Natural killer cell (primary cell): ENCODE measurements around the gene C22orf31. TPM values are rescaled to one million over a fixed set of nuclear protein-coding genes. Genes with fewer than 3 reads are reported as not detected.

Experiments
- ATAC-seq, 3 donors: fragments of 150-1000 bp in 2 of 3; fragments of 200-7000 bp in 1 of 3; cut with Tn5 transposase; 1 replicate in 1 of 3; 2 replicates in 2 of 3; pipeline ENCODE4 v1.10.0; 2021; ENCODE audit warnings: mild to moderate bottlenecking in 2 of 3, moderate library complexity in 2 of 3
- DNase-seq, 2 donors: peaks; one replicate each; pipeline versions ENCODE4 v3.0.0 to v3.0.0-alpha.2; 2013 to 2021; ENCODE audit warnings: mixed read lengths in 1 of 2
- H3K27ac ChIP-seq: one replicate; pipeline ENCODE4 v1.5.1; 2013; ENCODE audit warnings: mild to moderate bottlenecking, low read length
- H3K27me3 ChIP-seq: one replicate; pipeline ENCODE4 v1.6.1; 2013; ENCODE audit warnings: low read length; ENCODE audit not compliant: control insufficient read depth, insufficient read depth
- H3K36me3 ChIP-seq: one replicate; pipeline ENCODE4 v1.6.1; 2013; ENCODE audit warnings: low read length; ENCODE audit not compliant: control insufficient read depth, insufficient read depth
- H3K4me1 ChIP-seq: one replicate; pipeline ENCODE4 v1.6.1; 2013; ENCODE audit warnings: low read length; ENCODE audit not compliant: control insufficient read depth, insufficient read depth
- H3K4me3 ChIP-seq: one replicate; pipeline ENCODE4 v1.5.1; 2013; ENCODE audit warnings: low read length
- H3K9me3 ChIP-seq: one replicate; pipeline ENCODE4 v1.6.1; 2013; ENCODE audit warnings: low read length; ENCODE audit not compliant: control insufficient read depth, insufficient read depth
- H3K27ac Mint-ChIP-seq, 2 donors: one replicate each; pipeline ENCODE4 v1.8.0; 2022; ENCODE audit warnings: mild to moderate bottlenecking in 2 of 2, mixed read lengths in 2 of 2, moderate library complexity in 1 of 2
- H3K27me3 Mint-ChIP-seq, 2 donors: one replicate each; pipeline ENCODE4 v1.8.0; 2022; ENCODE audit warnings: low read depth in 2 of 2, mixed read lengths in 2 of 2
- H3K36me3 Mint-ChIP-seq: one replicate; pipeline ENCODE4 v1.8.0; 2022; ENCODE audit warnings: mixed read lengths
- H3K4me1 Mint-ChIP-seq, 2 donors: one replicate each; pipeline ENCODE4 v1.8.0; 2022; ENCODE audit warnings: mixed read lengths in 2 of 2
- H3K4me3 Mint-ChIP-seq: one replicate; pipeline ENCODE4 v1.8.0; 2022; ENCODE audit warnings: mild to moderate bottlenecking, moderate library complexity, mixed read lengths
- H3K9me3 Mint-ChIP-seq, 2 donors: one replicate each; pipeline ENCODE4 v1.8.0; 2022; ENCODE audit warnings: mixed read lengths in 2 of 2
- WGBS: methylation state at CpG from one replicate; pipeline ENCODE4 v1.1.7; 2013; ENCODE audit warnings: missing lambda C conversion rate; ENCODE audit not compliant: insufficient coverage; 5-methylcytosine and 5-hydroxymethylcytosine counted together
- intact Hi-C: fragments of 100-400 bp; cut with micrococcal nuclease; formaldehyde crosslinking; loops from one replicate; pipeline ENCODE4 v1.14.2; 2022
- total RNA-seq, 4 donors: library from RNA; stranded (reverse); fragments of 120-200 nt in 1 of 4; gene quantifications; one replicate each; pipeline versions ENCODE4 v1.2.3 to v1.2.4, GENCODE V29; 2013 to 2022
- TF ChIP-seq, protein P1 (sequence below): fragments of 200-600 bp; IDR thresholded peaks from one replicate; pipeline ENCODE4 v1.8.0; 2022; ENCODE audit warnings: antibody characterized with exemption

Gene C22orf31
- total RNA-seq, 3 donors from 2014 or later (not counting 1 experiment from before 2014, with no cell fraction given), result not detected

DNA sequence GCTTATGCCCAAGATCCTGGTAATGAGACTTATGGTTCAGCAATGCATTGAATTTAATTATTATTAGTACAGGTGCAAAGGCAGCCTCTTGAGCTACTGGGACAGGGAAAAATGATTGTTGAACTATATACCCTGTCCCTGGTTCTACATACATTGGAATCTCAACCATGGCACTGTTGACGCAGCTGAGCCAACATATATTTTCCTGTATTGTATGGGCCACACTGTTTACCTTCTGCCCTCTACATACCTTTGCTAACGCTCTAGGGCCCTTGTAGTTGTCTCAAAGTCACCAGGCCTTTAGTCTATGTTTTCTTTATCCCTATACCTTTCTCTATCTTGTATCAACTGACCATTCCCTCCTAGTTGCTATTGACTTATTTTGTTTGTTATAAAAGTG, 33.8 kb upstream of the C22orf31 start:
- Mint-ChIP-seq H3K27me3 (peaks cover 18 to 26% of the 10 kb centered on the region in 2 donors), H3K36me3 (no peaks in the 10 kb centered on the region), H3K4me1 (no peaks in the 10 kb centered on the region), H3K4me3 (no peak overlapping the region), H3K27ac (no peak overlapping the region), H3K9me3 (no peaks in the 10 kb centered on the region)
- Histone ChIP-seq H3K4me3 (no peak overlapping the region), H3K4me1 (no peaks in the 10 kb centered on the region), H3K27ac (no peak overlapping the region), H3K36me3 (no peaks in the 10 kb centered on the region), H3K9me3 (no peaks in the 10 kb centered on the region), H3K27me3 (no peaks in the 10 kb centered on the region)
- DNase-seq (no peak), ATAC-seq (no peak)
- WGBS, result 48% methylated on average over 2 of the region's 2 CpGs
- TF ChIP-seq, protein P1, sequence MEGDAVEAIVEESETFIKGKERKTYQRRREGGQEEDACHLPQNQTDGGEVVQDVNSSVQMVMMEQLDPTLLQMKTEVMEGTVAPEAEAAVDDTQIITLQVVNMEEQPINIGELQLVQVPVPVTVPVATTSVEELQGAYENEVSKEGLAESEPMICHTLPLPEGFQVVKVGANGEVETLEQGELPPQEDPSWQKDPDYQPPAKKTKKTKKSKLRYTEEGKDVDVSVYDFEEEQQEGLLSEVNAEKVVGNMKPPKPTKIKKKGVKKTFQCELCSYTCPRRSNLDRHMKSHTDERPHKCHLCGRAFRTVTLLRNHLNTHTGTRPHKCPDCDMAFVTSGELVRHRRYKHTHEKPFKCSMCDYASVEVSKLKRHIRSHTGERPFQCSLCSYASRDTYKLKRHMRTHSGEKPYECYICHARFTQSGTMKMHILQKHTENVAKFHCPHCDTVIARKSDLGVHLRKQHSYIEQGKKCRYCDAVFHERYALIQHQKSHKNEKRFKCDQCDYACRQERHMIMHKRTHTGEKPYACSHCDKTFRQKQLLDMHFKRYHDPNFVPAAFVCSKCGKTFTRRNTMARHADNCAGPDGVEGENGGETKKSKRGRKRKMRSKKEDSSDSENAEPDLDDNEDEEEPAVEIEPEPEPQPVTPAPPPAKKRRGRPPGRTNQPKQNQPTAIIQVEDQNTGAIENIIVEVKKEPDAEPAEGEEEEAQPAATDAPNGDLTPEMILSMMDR, result no peak
- intact Hi-C loops, result no loop called here

DNA sequence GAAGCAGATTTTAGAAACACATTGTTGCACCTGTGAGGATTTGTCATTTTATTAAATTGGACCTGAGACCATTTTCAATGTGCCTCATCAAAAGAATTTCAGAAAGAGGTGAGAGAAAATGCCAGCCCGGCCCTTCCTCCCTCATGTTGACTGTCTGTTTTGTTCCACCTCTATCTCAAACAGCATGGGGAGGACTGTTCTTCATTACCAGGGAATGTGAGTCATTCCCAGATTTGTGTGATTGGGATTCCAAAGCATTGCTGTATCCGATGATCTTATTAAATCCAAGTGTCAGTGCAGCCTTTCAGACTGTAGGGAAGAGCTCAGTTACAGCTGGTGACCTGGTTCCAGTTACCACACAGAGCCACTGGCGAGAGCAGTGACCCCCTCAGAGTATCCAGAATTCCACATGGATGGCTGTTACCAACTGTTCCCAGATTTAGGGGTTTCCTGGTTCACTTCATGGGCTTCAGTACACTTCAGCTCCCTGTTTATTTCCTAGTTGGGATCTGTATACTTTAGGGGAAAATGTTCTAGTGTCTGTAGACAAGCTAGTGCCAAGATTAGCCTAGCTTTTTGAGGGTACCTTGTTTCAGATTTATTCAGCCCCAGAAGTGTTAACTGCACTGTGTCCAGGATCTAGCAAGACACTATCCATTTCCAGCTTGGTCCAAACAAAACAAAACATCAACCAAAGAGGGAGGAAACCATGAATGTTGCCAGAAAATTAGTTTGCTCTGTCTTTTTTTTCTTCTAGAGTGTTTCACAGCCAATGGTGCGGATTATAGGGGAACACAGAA, 32.1 kb upstream of the C22orf31 start:
- Histone ChIP-seq H3K4me3 (no peak overlapping the region), H3K4me1 (no peaks in the 10 kb centered on the region), H3K9me3 (no peaks in the 10 kb centered on the region), H3K27me3 (peaks cover 2% of the 10 kb centered on the region), H3K36me3 (no peaks in the 10 kb centered on the region), H3K27ac (no peak overlapping the region)
- intact Hi-C loops, result no loop called here
- TF ChIP-seq, protein P1, result no peak
- Mint-ChIP-seq H3K36me3 (no peaks in the 10 kb centered on the region), H3K27ac (no peak overlapping the region), H3K9me3 (no peaks in the 10 kb centered on the region), H3K4me1 (no peaks in the 10 kb centered on the region), H3K27me3 (peaks cover 29 to 42% of the 10 kb centered on the region in 2 donors), H3K4me3 (no peak overlapping the region)
- ATAC-seq (no peak), DNase-seq (no peak)
- 80% methylated on average over 4 of the region's 4 CpGs for WGBS

DNA sequence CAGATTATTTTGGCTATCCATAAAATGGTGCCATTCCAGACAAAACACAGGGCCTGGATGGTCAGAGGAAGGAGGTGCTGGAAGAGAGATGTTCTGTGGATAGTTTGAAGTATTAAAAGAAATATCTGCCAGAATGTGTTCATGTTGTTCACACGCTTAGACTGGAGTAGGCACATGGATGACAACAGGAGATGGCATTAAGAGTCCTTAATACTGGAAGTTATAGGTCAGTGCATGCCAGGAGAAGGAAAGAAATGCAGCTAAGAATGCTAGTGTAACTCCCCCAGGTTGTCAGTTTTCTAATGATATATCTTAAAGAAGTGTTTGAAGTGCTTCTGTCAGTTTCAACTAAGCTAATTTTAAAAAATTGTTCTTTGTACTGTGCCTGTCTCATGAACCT, 31.4 kb upstream of the C22orf31 start:
- Histone ChIP-seq H3K36me3 (no peaks in the 10 kb centered on the region), H3K27ac (no peak overlapping the region), H3K9me3 (no peaks in the 10 kb centered on the region), H3K27me3 (peaks cover 2% of the 10 kb centered on the region), H3K4me1 (no peaks in the 10 kb centered on the region), H3K4me3 (no peak overlapping the region)
- DNase-seq, result no peak
- no peaks in the 10 kb centered on the region for H3K36me3 Mint-ChIP-seq
- 85% methylated on average over 1 of the region's 1 CpG for WGBS
- intact Hi-C loops, result no loop called here
- H3K9me3 Mint-ChIP-seq, result no peaks in the 10 kb centered on the region
- no peak overlapping the region for H3K4me3 Mint-ChIP-seq
- peaks cover 30 to 38% of the 10 kb centered on the region in 2 donors for H3K27me3 Mint-ChIP-seq
- ATAC-seq, result no peak
- TF ChIP-seq, protein P1, result no peak
- no peaks in the 10 kb centered on the region for H3K4me1 Mint-ChIP-seq
- H3K27ac Mint-ChIP-seq, result no peak overlapping the region

DNA sequence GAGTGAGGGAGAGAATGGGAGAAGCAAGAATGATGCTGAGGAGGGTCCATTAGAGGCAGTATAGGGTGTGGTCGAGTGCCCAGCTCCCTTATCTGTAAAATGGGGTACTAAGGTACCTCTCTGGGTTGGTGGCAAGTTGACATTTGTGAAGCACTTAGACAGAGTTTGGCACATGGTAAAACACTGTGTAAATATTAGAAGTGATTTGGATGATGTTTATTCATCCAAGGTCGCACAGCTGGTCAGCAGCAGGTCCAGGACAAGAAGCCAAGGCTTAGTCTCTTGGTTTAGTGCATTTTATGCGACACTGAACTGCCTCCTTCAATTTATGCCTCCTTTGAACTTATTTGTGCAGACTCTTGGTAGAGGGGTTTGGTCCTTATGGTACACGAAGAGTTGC, 30.6 kb upstream of the C22orf31 start:
- H3K4me3 ChIP-seq, result no peak overlapping the region
- no peak overlapping the region for H3K27ac ChIP-seq
- no peaks in the 10 kb centered on the region for H3K9me3 ChIP-seq
- 91% methylated on average over 3 of the region's 4 CpGs for WGBS
- ATAC-seq, result no peak
- Mint-ChIP-seq H3K36me3 (no peaks in the 10 kb centered on the region), H3K9me3 (no peaks in the 10 kb centered on the region), H3K4me3 (no peak overlapping the region), H3K27me3 (peaks cover 30 to 38% of the 10 kb centered on the region in 2 donors), H3K27ac (no peak overlapping the region), H3K4me1 (no peaks in the 10 kb centered on the region)
- H3K27me3 ChIP-seq, result peaks cover 2% of the 10 kb centered on the region
- no peak for DNase-seq
- intact Hi-C loops, result no loop called here
- H3K4me1 ChIP-seq, result no peaks in the 10 kb centered on the region
- TF ChIP-seq, protein P1, result no peak
- H3K36me3 ChIP-seq, result no peaks in the 10 kb centered on the region
